ENCODE results near the gene UPK3A. TPM values are rescaled to one million over a fixed set of nuclear protein-coding genes. Genes with fewer than 3 reads are reported as not detected.
A peak's percentile ranks its signal among the peaks of the same experiment; 100 is the strongest.

Gene UPK3A
- polyA plus RNA-seq, 1 of the 3 experiments (the other 2 are of a cell fraction): not detected

DNA sequence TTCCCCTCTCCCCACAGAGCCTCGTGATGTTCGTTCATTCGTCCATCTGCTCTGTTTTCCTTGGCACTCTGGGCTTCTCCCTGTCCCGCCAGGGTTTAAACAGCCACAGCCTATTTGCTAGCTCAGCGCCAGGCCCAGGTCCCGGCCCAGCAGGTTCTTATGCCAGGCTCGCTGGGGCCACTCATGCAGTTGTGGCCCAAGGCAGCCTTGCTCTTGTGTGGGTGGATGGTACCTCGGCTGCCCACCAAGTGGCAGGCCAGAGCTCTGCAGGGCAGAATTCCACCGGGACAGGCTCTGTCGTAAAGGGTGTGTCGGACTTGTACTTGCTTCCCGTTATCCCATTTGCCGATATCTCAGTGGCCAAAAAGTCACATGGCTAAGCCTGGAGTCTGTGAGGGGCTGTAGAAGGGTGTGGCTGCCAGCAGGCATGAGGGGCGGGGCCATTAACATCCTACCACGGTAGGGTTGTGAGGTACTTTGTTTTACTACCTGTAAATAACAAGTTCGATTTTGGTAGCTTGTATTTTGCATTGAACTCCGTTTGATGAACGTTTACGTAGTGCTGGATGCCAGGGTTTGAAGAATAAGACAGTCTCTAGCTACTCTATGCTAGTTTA, 32.9 kb downstream of the UPK3A start:
- peaks cover 61% of the 10 kb centered on the region for H3K79me2 ChIP-seq (ENCODE audit: insufficient read depth)
- peak overlapping the region; percentile 28; the same call in 1 of the 2 replicates for H3K4me2 ChIP-seq
- CTCF ChIA-PET: interaction anchor here (0.6 to 1.9 kb wide), 11 partner anchors 9 to 349 kb away, joined by 3 to 8 read pairs (median 3); no protein-coding TSS in a partner anchor
- H3K4me1 ChIP-seq (ENCODE audit: control insufficient read depth in 1 of 2, insufficient read depth in 2 of 2, low read depth in 1 of 2, low read length in 1 of 2): peaks cover 16 to 63% of the 10 kb centered on the region in 2 experiments
- peak overlapping the region; percentile 70 to 84 for H3K27ac ChIP-seq (ENCODE audit: low read depth in 2 of 2, low read length in 1 of 2)
- POLR2A ChIA-PET: no interaction called here
- no peak for TF ChIP-seq POLR2AphosphoS5 (IDR thresholded peaks at IDR 0.05; ENCODE audit: low read depth, low read length)
- TF ChIP-seq MXI1 (IDR thresholded peaks at IDR 0.05; ENCODE audit: low read depth, low read length): no peak
- TF ChIP-seq RFX5 (IDR thresholded peaks at IDR 0.05; ENCODE audit: low read length): no peak
- TF ChIP-seq, protein P1, sequence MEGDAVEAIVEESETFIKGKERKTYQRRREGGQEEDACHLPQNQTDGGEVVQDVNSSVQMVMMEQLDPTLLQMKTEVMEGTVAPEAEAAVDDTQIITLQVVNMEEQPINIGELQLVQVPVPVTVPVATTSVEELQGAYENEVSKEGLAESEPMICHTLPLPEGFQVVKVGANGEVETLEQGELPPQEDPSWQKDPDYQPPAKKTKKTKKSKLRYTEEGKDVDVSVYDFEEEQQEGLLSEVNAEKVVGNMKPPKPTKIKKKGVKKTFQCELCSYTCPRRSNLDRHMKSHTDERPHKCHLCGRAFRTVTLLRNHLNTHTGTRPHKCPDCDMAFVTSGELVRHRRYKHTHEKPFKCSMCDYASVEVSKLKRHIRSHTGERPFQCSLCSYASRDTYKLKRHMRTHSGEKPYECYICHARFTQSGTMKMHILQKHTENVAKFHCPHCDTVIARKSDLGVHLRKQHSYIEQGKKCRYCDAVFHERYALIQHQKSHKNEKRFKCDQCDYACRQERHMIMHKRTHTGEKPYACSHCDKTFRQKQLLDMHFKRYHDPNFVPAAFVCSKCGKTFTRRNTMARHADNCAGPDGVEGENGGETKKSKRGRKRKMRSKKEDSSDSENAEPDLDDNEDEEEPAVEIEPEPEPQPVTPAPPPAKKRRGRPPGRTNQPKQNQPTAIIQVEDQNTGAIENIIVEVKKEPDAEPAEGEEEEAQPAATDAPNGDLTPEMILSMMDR (IDR thresholded peaks at IDR 0.05): peak; percentile 36; the same call in 1 of the 2 replicates
- TF ChIP-seq SMC3 (IDR thresholded peaks at IDR 0.05; ENCODE audit: low read depth, low read length): peak; percentile 47; the same call in 1 of the 2 replicates
- peak; percentile 60 for TF ChIP-seq RAD21 (IDR thresholded peaks at IDR 0.05; ENCODE audit: low read length)
- H3K4me3 ChIP-seq (ENCODE audit: low read depth in 2 of 2, low read length in 1 of 2): no peak overlapping the region; a peak in 1 of 4 replicates
- 68% methylated on average over 14 of the region's 19 CpGs for WGBS (ENCODE audit: low lambda C conversion rate)
- peaks cover 0 to 6% of the 10 kb centered on the region in 2 experiments for H3K36me3 ChIP-seq (replicated peaks in 1 of 2; ENCODE audit: control insufficient read depth in 1 of 2, insufficient read depth in 2 of 2, low read length in 1 of 2)
- peak overlapping the region; percentile 11; the same call in 1 of the 2 replicates for H3K9ac ChIP-seq
- no peaks in the 10 kb centered on the region for H4K20me1 ChIP-seq (ENCODE audit: insufficient read depth)
- H3K9me3 ChIP-seq: no peaks in the 10 kb centered on the region
- DNase-seq: peak; percentile 70
- H3F3A ChIP-seq (replicated peaks; ENCODE audit: insufficient read depth): peaks cover 6% of the 10 kb centered on the region
- no peaks in the 10 kb centered on the region for H3K9me2 ChIP-seq
- H2AFZ ChIP-seq (ENCODE audit: low read depth): 0 out of 2 replicates have a peak overlapping the region, but pooled peaks have one; percentile 27
- H3K27me3 ChIP-seq (ENCODE audit: insufficient read depth): no peaks in the 10 kb centered on the region

DNA sequence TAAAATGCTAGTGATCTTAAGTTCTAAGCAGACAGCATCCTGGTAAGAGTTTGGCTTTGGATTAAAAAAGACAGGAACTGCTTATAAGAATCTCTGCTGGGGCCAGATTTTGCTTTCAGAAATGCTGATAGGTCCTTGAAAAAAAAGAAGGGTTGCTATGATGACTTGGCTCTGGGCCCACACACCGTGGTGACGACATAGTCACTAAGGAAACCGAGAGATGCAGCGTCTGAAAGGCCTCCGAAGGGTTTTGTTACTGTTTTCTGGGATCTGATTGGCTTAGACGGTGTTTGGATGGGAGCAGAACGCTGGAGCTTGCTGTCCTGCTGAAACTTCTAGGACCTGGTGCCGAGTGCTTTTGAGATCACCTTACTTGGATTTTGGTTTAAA, 33.4 kb downstream of the UPK3A start:
- peaks cover 57% of the 10 kb centered on the region for H3K79me2 ChIP-seq (ENCODE audit: insufficient read depth)
- H2AFZ ChIP-seq (ENCODE audit: low read depth): peak overlapping the region; percentile 27; the same call in 1 of the 2 replicates
- 10% methylated on average over 8 of the region's 8 CpGs for WGBS (ENCODE audit: low lambda C conversion rate)
- peaks cover 16 to 58% of the 10 kb centered on the region in 2 experiments for H3K4me1 ChIP-seq (ENCODE audit: control insufficient read depth in 1 of 2, insufficient read depth in 2 of 2, low read depth in 1 of 2, low read length in 1 of 2)
- H3K27me3 ChIP-seq (ENCODE audit: insufficient read depth): no peaks in the 10 kb centered on the region
- H3K36me3 ChIP-seq (replicated peaks in 1 of 2; ENCODE audit: control insufficient read depth in 1 of 2, insufficient read depth in 2 of 2, low read length in 1 of 2): peaks cover 3 to 7% of the 10 kb centered on the region in 2 experiments
- peak; percentile 95 for TF ChIP-seq RFX5 (IDR thresholded peaks at IDR 0.05; ENCODE audit: low read length)
- peak; percentile 56 for TF ChIP-seq NFIC (IDR thresholded peaks at IDR 0.05; ENCODE audit: borderline replicate concordance)
- TF ChIP-seq YY1 (IDR thresholded peaks at IDR 0.05; ENCODE audit: low read depth): no peak
- no peak for TF ChIP-seq CHD2 (IDR thresholded peaks at IDR 0.05; ENCODE audit: low read length, partially characterized antibody)
- TF ChIP-seq JUND (IDR thresholded peaks at IDR 0.05): no peak
- CTCF ChIA-PET: interaction anchor here (0.6 to 1.9 kb wide), 11 partner anchors 9 to 349 kb away, joined by 3 to 8 read pairs (median 3); no protein-coding TSS in a partner anchor
- H4K20me1 ChIP-seq (ENCODE audit: insufficient read depth): no peaks in the 10 kb centered on the region
- H3K27ac ChIP-seq (ENCODE audit: low read depth in 2 of 2, low read length in 1 of 2): peak overlapping the region; percentile 70 to 84
- H3F3A ChIP-seq (replicated peaks; ENCODE audit: insufficient read depth): peaks cover 6% of the 10 kb centered on the region
- H3K9me3 ChIP-seq: no peaks in the 10 kb centered on the region
- peak overlapping the region; percentile 28; the same call in 1 of the 2 replicates for H3K4me2 ChIP-seq
- peak; percentile 75 for DNase-seq
- H3K9ac ChIP-seq: peak overlapping the region; percentile 11; the same call in 1 of the 2 replicates
- POLR2A ChIA-PET: no interaction called here
- no peaks in the 10 kb centered on the region for H3K9me2 ChIP-seq
- peak overlapping the region in 1 of 2 experiments; percentile 10; a peak in 1 of 4 replicates for H3K4me3 ChIP-seq (ENCODE audit: low read depth in 2 of 2, low read length in 1 of 2)

Data from SK-N-SH (cell line).